Measurements from ENCODE around the gene IL23A. TPM values are rescaled to one million over a fixed set of nuclear protein-coding genes. Genes with fewer than 3 reads are reported as not detected.

IL23A gene
- polyA plus RNA-seq, 3 donors = 1.0 to 4.8 (median 1.6) TPM

- H3K9me3 Mint-ChIP-seq = peaks cover 0 to 9% (median 7%) of the 10 kb centered on the region in 7 donors
- no CpG with 5 or more reads among the region's 1 CpG for WGBS (ENCODE audit: insufficient coverage)
These were observed 39.3 kb downstream of the IL23A start for GRCh38 chr12:56377989-56378316.

GRCh38 chr12:56382611-56383010 is 43.9 kb downstream of the IL23A start:
- no peaks in the 10 kb centered on the region for H3K27me3 ChIP-seq (ENCODE audit: control insufficient read depth in 2 of 2, insufficient read depth in 2 of 2, low read length in 2 of 2)
- 96% methylated on average over 9 of the region's 16 CpGs for WGBS (ENCODE audit: insufficient coverage)
- no peak overlapping the region for H3K27ac ChIP-seq (ENCODE audit: low read depth in 1 of 2, low read length in 2 of 2)
- H3K4me2 ChIP-seq (replicated peaks; ENCODE audit: extremely low read depth, low read length, poor library complexity, severe bottlenecking) = no peak overlapping the region
- H3K4me1 ChIP-seq (ENCODE audit: control insufficient read depth in 1 of 2, insufficient read depth in 2 of 2, low read length in 2 of 2) = no peaks in the 10 kb centered on the region
- peaks cover 0 to 2% (median 0%) of the 10 kb centered on the region in 7 donors for H3K9me3 Mint-ChIP-seq
- H3K4me1 Mint-ChIP-seq = peaks cover 1% of the 10 kb centered on the region
- no peak for DNase-seq
- intact Hi-C loops (cut with micrococcal nuclease) = no loop called here
- no peak overlapping the region for H3K4me3 Mint-ChIP-seq
- peak overlapping the region; percentile 46 for H2AFZ ChIP-seq (ENCODE audit: insufficient read depth, low read depth, low read length, poor library complexity, severe bottlenecking)
- no peaks in the 10 kb centered on the region for H3K36me3 Mint-ChIP-seq
- H4K20me1 ChIP-seq (ENCODE audit: insufficient read depth, low read length) = no peaks in the 10 kb centered on the region
- H3K27me3 Mint-ChIP-seq (ENCODE audit: low read depth in 3 of 3) = peaks cover 0 to 9% (median 3%) of the 10 kb centered on the region in 3 donors
- no peak overlapping the region for H3K27ac Mint-ChIP-seq
- no peaks in the 10 kb centered on the region for H3K9me3 ChIP-seq (replicated peaks in 1 of 2; ENCODE audit: control insufficient read depth in 1 of 2, insufficient read depth in 1 of 2, low read length in 2 of 2)
- no peak overlapping the region for H3K9ac ChIP-seq (ENCODE audit: insufficient read depth, low read length, poor library complexity, severe bottlenecking)
- no peak overlapping the region for H3K4me3 ChIP-seq (replicated peaks in 1 of 3; ENCODE audit: low read depth in 2 of 3, low read length in 3 of 3)
- H3K79me2 ChIP-seq (ENCODE audit: insufficient read depth, low read length) = no peaks in the 10 kb centered on the region
- no peak for TF ChIP-seq CTCF (IDR thresholded peaks at IDR 0.05)
- H3K36me3 ChIP-seq (replicated peaks in 1 of 2; ENCODE audit: control insufficient read depth in 1 of 2, insufficient read depth in 2 of 2, low read length in 2 of 2) = no peaks in the 10 kb centered on the region

More at GRCh38 chr12:56377989-56378316, 39.3 kb downstream of the IL23A start:
- no peaks in the 10 kb centered on the region for H3K36me3 Mint-ChIP-seq
- H3K27me3 ChIP-seq (ENCODE audit: control insufficient read depth in 2 of 2, insufficient read depth in 2 of 2, low read length in 2 of 2) = no peaks in the 10 kb centered on the region
- H3K4me2 ChIP-seq (replicated peaks; ENCODE audit: extremely low read depth, low read length, poor library complexity, severe bottlenecking) = no peak overlapping the region
- no peak overlapping the region for H3K27ac ChIP-seq (ENCODE audit: low read depth in 1 of 2, low read length in 2 of 2)
- H3K27ac Mint-ChIP-seq = peak overlapping the region in 1 of 7 donors; percentile 75
- H3K4me1 Mint-ChIP-seq = peaks cover 27% of the 10 kb centered on the region
- H4K20me1 ChIP-seq (ENCODE audit: insufficient read depth, low read length) = no peaks in the 10 kb centered on the region
- TF ChIP-seq CTCF (IDR thresholded peaks at IDR 0.05) = no peak
- no peaks in the 10 kb centered on the region for H3K36me3 ChIP-seq (replicated peaks in 1 of 2; ENCODE audit: control insufficient read depth in 1 of 2, insufficient read depth in 2 of 2, low read length in 2 of 2)
- no peak overlapping the region for H3K9ac ChIP-seq (ENCODE audit: insufficient read depth, low read length, poor library complexity, severe bottlenecking)
- H3K4me3 ChIP-seq (replicated peaks in 1 of 3; ENCODE audit: low read depth in 2 of 3, low read length in 3 of 3) = no peak overlapping the region
- DNase-seq = no peak
- peaks cover 0 to 6% (median 0%) of the 10 kb centered on the region in 3 donors for H3K27me3 Mint-ChIP-seq (ENCODE audit: low read depth in 3 of 3)
- H3K9me3 ChIP-seq (replicated peaks in 1 of 2; ENCODE audit: control insufficient read depth in 1 of 2, insufficient read depth in 1 of 2, low read length in 2 of 2) = no peaks in the 10 kb centered on the region
- no peaks in the 10 kb centered on the region for H3K79me2 ChIP-seq (ENCODE audit: insufficient read depth, low read length)
- intact Hi-C loops (cut with micrococcal nuclease) = no loop called here
- H3K4me3 Mint-ChIP-seq = no peak overlapping the region
- H3K4me1 ChIP-seq (ENCODE audit: control insufficient read depth in 1 of 2, insufficient read depth in 2 of 2, low read length in 2 of 2) = peaks cover 23 to 26% of the 10 kb centered on the region in 2 donors
- peak overlapping the region; percentile 21 for H2AFZ ChIP-seq (ENCODE audit: insufficient read depth, low read depth, low read length, poor library complexity, severe bottlenecking)

Data from CD14-positive monocyte (primary cell).